Vagina (tissue), 2 donors: ENCODE measurements around the gene TOPBP1.

Source experiments
- POLR2A ChIP-seq, 2 donors: fragments of 450-650 bp; IDR thresholded peaks; one replicate each; pipeline ENCODE4 v1.6.1; 2017; ENCODE audit warnings: antibody characterized with exemption in 2 of 2, mild to moderate bottlenecking in 2 of 2, moderate library complexity in 2 of 2
- TF ChIP-seq, protein P1 (sequence below), 3 experiments: fragments of 450-650 bp in 2 of 3; fragments of 200-600 bp in 1 of 3; sonication (generic) in 1 of 3; IDR thresholded peaks; one replicate each; pipeline ENCODE4 v1.5.1; 2017 to 2019; ENCODE audit warnings: antibody characterized with exemption in 3 of 3, mild to moderate bottlenecking in 2 of 3, moderate library complexity in 2 of 3

DNA sequence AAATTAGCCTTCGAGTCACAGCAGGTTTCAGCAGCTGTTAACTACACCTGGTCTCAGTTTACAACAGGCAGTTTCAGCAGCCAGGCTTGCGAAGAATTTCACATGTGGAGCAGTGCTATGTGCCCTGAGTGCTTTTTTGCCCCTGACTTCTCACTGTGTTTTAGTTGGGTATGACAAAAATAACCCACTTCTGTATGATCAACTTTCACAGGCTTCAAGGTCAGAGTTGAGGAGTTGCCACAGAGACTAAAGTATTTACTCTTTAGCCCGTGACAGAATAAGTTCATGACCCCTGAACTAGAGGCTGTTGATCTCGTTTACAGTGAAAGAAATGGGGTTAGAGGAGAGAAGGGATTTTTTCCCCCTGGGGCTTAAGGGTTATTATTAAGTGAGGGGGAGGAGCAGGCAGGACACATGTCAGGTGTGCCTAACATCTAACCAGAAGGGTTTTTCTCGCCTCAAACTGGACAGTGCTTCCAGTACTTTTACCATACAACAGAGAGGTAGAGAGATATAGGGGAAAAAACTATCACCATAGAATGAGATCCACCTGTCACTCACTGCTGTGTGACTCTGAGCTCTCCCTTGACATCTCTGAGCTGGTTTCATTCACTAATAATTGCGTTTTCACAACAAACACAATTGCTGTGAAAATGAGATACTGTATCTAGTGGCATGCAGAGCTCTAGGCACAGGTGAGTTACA, 14.0 kb upstream of the TOPBP1 start:
- TF ChIP-seq, protein P1, sequence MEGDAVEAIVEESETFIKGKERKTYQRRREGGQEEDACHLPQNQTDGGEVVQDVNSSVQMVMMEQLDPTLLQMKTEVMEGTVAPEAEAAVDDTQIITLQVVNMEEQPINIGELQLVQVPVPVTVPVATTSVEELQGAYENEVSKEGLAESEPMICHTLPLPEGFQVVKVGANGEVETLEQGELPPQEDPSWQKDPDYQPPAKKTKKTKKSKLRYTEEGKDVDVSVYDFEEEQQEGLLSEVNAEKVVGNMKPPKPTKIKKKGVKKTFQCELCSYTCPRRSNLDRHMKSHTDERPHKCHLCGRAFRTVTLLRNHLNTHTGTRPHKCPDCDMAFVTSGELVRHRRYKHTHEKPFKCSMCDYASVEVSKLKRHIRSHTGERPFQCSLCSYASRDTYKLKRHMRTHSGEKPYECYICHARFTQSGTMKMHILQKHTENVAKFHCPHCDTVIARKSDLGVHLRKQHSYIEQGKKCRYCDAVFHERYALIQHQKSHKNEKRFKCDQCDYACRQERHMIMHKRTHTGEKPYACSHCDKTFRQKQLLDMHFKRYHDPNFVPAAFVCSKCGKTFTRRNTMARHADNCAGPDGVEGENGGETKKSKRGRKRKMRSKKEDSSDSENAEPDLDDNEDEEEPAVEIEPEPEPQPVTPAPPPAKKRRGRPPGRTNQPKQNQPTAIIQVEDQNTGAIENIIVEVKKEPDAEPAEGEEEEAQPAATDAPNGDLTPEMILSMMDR (IDR thresholded peaks at IDR 0.05): no peak
- no peak for TF ChIP-seq POLR2A (IDR thresholded peaks at IDR 0.05)
